K562 (cell line): ENCODE results near the gene RYR1. TPM values are rescaled to one million over a fixed set of nuclear protein-coding genes. Genes with fewer than 3 reads are reported as not detected.
A peak's percentile ranks its signal among the peaks of the same experiment; 100 is the strongest.

ENCODE experiments used
- ARHGAP35 ChIP-seq: fragments of 450-650 bp; IDR thresholded peaks from 2 replicates; pipeline ENCODE4 v1.6.1; 2018; ENCODE audit not compliant: partially characterized antibody
- ARID1B ChIP-seq: fragments of 450-650 bp; IDR thresholded peaks from 2 replicates; pipeline ENCODE4 v1.6.1; 2016; ENCODE audit warnings: antibody characterized with exemption, mild to moderate bottlenecking, inconsistent platforms
- CAMTA2 ChIP-seq: fragments of 250-450 bp; sonication (Bioruptor Pico); conservative IDR thresholded peaks from 2 replicates; pipeline ENCODE4 v1.5.1; 2022
- CXXC5 ChIP-seq: fragments of 250-450 bp; sonication (Bioruptor Pico); IDR thresholded peaks from 2 replicates; pipeline ENCODE4 v1.8.0; 2022; ENCODE audit warnings: inconsistent platforms, mild to moderate bottlenecking, moderate library complexity
- E2F8 ChIP-seq: fragments of 450-650 bp; IDR thresholded peaks from 2 replicates; pipeline ENCODE4 v1.7.1; 2018; ENCODE audit warnings: mild to moderate bottlenecking, low read depth; ENCODE audit not compliant: partially characterized antibody
- KHSRP ChIP-seq: fragments of 450-650 bp; IDR thresholded peaks from 2 replicates; pipeline ENCODE4 v1.6.1; 2017
- LEF1 ChIP-seq: fragments of 450-650 bp; IDR thresholded peaks from 2 replicates; pipeline ENCODE4 v1.6.1; 2016; ENCODE audit warnings: mild to moderate bottlenecking
- MAFG ChIP-seq: fragments of 450-650 bp; conservative IDR thresholded peaks from 2 replicates; pipeline ENCODE4 v1.6.1; 2016; ENCODE audit warnings: missing genetic modification characterization, missing compliant biosample characterization
- MAX ChIP-seq: sonication (generic); formaldehyde crosslinking; IDR thresholded peaks from 2 replicates; pipeline ENCODE4 v1.9.0; 2022; ENCODE audit warnings: mild to moderate bottlenecking, missing genetic modification reagents
- MAZ ChIP-seq, 2 experiments: fragments of 450-650 bp in 1 of 2; sonication (generic) in 1 of 2; formaldehyde crosslinking; IDR thresholded peaks in 1 of 2; conservative IDR thresholded peaks in 1 of 2; 2 replicates each; pipeline versions ENCODE4 v1.4.0 to v1.5.0; 2020; ENCODE audit warnings: mild to moderate bottlenecking in 1 of 2, missing genetic modification reagents in 1 of 2
- MNT ChIP-seq, 2 experiments: fragments of 450-650 bp; conservative IDR thresholded peaks; 2 replicates each; pipeline ENCODE4 v1.6.1; 2017; ENCODE audit warnings: mild to moderate bottlenecking in 2 of 2, moderate library complexity in 2 of 2
- SMC3 ChIP-seq: conservative IDR thresholded peaks from 2 replicates; pipeline ENCODE4 v1.6.1; 2011; ENCODE audit warnings: low read depth, low read length, improper control_type of control experiment; ENCODE audit not compliant: insufficient read depth
- SUPT5H ChIP-seq: fragments of 450-650 bp; IDR thresholded peaks from 2 replicates; pipeline ENCODE4 v1.6.1; 2016
- TCF15 ChIP-seq: fragments of 250-450 bp; sonication (Bioruptor Pico); IDR thresholded peaks from 2 replicates; pipeline ENCODE4 v1.8.0; 2022; ENCODE audit warnings: moderate library complexity, mild to moderate bottlenecking, inconsistent platforms
- TEAD1 ChIP-seq, 2 experiments: fragments of 450-650 bp in 1 of 2; sonication (generic) in 1 of 2; formaldehyde crosslinking; IDR thresholded peaks; 2 replicates each; pipeline versions ENCODE4 v1.4.0 to v1.8.0; 2020 to 2022; ENCODE audit warnings: mild to moderate bottlenecking in 2 of 2, missing genetic modification reagents in 1 of 2
- TRIM24 ChIP-seq, 2 experiments: fragments of 450-650 bp; IDR thresholded peaks; 2 replicates each; pipeline ENCODE4 v1.6.1; 2016
- ZBTB2 ChIP-seq: fragments of 450-650 bp; IDR thresholded peaks from 2 replicates; pipeline ENCODE4 v1.6.1; 2016; ENCODE audit warnings: antibody characterized with exemption
- ZNF316 ChIP-seq: fragments of 450-650 bp; IDR thresholded peaks from 2 replicates; pipeline ENCODE4 v1.6.1; 2016
- ZNF511 ChIP-seq: sonication (generic); formaldehyde crosslinking; IDR thresholded peaks from 2 replicates; pipeline ENCODE4 v1.8.0; 2022; ENCODE audit warnings: mild to moderate bottlenecking, missing genetic modification reagents
- ZNF668 ChIP-seq: fragments of 250-450 bp; sonication (Bioruptor Pico); IDR thresholded peaks from 2 replicates; pipeline ENCODE4 v1.8.0; 2022; ENCODE audit warnings: mild to moderate bottlenecking, inconsistent platforms
- ZNF695 ChIP-seq: fragments of 450-650 bp; formaldehyde crosslinking; IDR thresholded peaks from 2 replicates; pipeline ENCODE4 v1.4.0; 2020; ENCODE audit warnings: mild to moderate bottlenecking, moderate library complexity
- ZSCAN29 ChIP-seq: fragments of 450-650 bp; IDR thresholded peaks from 2 replicates; pipeline ENCODE4 v1.6.1; 2017
- polyA plus RNA-seq, 8 experiments: library from polyadenylated mRNA; depleted of rRNA in 4 of 8; stranded (reverse) in 5 of 8; unstranded in 3 of 8; fragments of >200 nt; fragmentation: Nextera tagmentation in 2 of 8; fragmentation: Illumina TruSeq in 1 of 8; extraction: Ambion mirVana in 2 of 8; extraction: Trizol in 1 of 8; gene quantifications; 2 replicates each; pipeline versions ENCODE4 v1.2.1 to v1.2.3, GENCODE V29; 2011 to 2014; ENCODE audit warnings: inconsistent platforms in 1 of 8, missing spikeins in 1 of 8
- total RNA-seq, 7 experiments: library from RNA; depleted of rRNA in 6 of 7; stranded (reverse); fragments of >200 nt in 6 of 7; fragmentation: Illumina TruSeq in 2 of 7; extraction: Trizol in 2 of 7; gene quantifications; 2 replicates each; pipeline versions ENCODE4 v1.2.1 to v1.2.3, GENCODE V29; 2011 to 2021; ENCODE audit warnings: low replicate concordance in 1 of 7

Gene RYR1
- total and polyA plus RNA-seq, 9 of the 15 experiments (the other 6 are each of a cell fraction or from before 2014, with no cell fraction given) = 0.11 to 7.4 (median 3.7) TPM

GRCh38 chr19:38392707-38393308 is 40.7 kb upstream of the RYR1 start (continued):
- TF ChIP-seq ZBTB2 (peak; percentile 29; the same call in 1 of the 2 replicates), TCF15 (CRISPR knock-in tag) (no peak), SUPT5H (no peak), SMC3 (no peak), MAX (CRISPR knock-in tag) (peak; percentile 50; the same call in 1 of the 2 replicates), ZNF511 (CRISPR knock-in tag) (no peak), ZNF668 (CRISPR knock-in tag) (no peak), ARID1B (peak; percentile 72), MNT (conservative IDR thresholded peaks at IDR 0.05) (0 out of 4 replicates have a peak, but pooled peaks of 1 of the 2 experiments have one; percentile 22), ZNF695 (CRISPR knock-in tag) (no peak), TEAD1 (CRISPR knock-in tag; IDR thresholded peaks at IDR 0.05) (no peak), ARHGAP35 (no peak), CXXC5 (CRISPR knock-in tag) (no peak), MAZ (CRISPR knock-in tag; conservative IDR thresholded peaks at IDR 0.05 in 1 of 2, IDR thresholded peaks at IDR 0.05 in 1 of 2) (peak; percentile 18 to 77; a peak in 2 of 4 replicates), ZSCAN29 (no peak), KHSRP (no peak), MAFG (tag) (peak; percentile 26; the same call in 1 of the 2 replicates), E2F8 (peak; percentile 18), ZNF316 (peak; percentile 70), CAMTA2 (CRISPR knock-in tag) (no peak), LEF1 (no peak), TRIM24 (IDR thresholded peaks at IDR 0.05) (no peak)
